ENCODE measurements around the gene SUN2. TPM values are rescaled to one million over a fixed set of nuclear protein-coding genes. Genes with fewer than 3 reads are reported as not detected.
A peak's percentile ranks its signal among the peaks of the same experiment; 100 is the strongest.

Gene SUN2
- total and polyA plus RNA-seq, 7 experiments from 2014 or later = 397 to 977 (median 558) TPM

DNA sequence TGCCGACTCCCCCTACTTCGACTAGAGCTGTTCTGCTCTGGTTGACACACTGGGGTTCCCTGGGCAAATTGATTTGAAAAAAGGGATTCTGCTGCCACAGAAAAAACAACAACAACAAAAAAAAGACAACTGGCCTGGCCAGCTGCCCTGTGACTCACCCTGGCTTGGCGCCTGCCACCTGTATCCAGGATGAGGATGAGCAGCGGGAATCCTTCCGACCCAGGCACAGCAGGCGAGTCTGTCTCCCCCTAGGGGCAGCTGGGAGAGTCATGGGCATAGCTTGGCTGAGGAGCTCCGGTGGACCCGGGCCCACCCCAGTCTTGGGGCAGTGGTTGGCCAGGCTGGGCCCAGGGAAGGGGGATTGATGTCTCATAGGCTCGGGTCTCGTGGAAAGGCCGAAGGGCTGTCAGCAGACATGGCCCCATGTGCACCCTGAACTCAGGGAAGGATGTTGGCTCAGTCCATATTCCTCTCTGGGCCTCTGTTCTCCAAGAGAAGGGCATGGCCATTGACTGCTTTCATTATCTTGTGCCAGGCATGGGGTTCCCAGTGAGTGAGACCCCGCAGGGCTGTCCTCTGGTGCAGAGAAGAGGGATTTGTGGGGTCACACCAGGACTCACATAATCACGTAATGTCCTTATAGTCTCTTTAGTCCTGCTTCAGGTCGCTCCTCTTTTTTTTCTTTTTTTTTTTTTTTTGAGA, 10.4 kb upstream of the SUN2 start:
- DNase-seq (peak in 6 of 9 donors; percentile 32 to 48 (median 38)), ATAC-seq (peak; percentile 69)
- ChIA-PET CTCF (interaction anchor here (0.7 to 1.9 kb wide), 15 partner anchors 9 to 462 kb away, joined by 3 to 12 read pairs (median 4); partner anchors contain the start of gene NPTXR), POLR2A (interaction anchor here (1.0 to 33.7 kb wide), 3 partner anchors 10 to 77 kb away, joined by 3 to 1007 read pairs (median 5); partner anchors contain the start of gene NPTXR)
- intact Hi-C loops (cut with micrococcal nuclease) = loop anchor here in 1 of 2 donors (1.0 to 5.0 kb wide), 5 partner anchors 8 to 236 kb away; no protein-coding TSS in a partner anchor
- no peaks in the 10 kb centered on the region for H3K9me3 ChIP-seq (ENCODE audit: control insufficient read depth in 2 of 3, low read length in 3 of 3)
- H3K9me3 Mint-ChIP-seq = peaks cover 0 to 3% (median 0%) of the 10 kb centered on the region in 11 donors
- H3K4me3 ChIP-seq (ENCODE audit: low read length) = no peak overlapping the region
- no peak overlapping the region for H3K27ac ChIP-seq (ENCODE audit: low read depth, low read length)
- no peaks in the 10 kb centered on the region for H3K4me1 ChIP-seq (ENCODE audit: control insufficient read depth in 2 of 2, insufficient read depth in 2 of 2, low read length in 2 of 2)
- H3K4me1 Mint-ChIP-seq = peaks cover 4 to 10% (median 9%) of the 10 kb centered on the region in 7 donors
- H3K36me3 Mint-ChIP-seq = no peaks in the 10 kb centered on the region
- no peak overlapping the region for H3K4me3 Mint-ChIP-seq
- no peaks in the 10 kb centered on the region for H3K36me3 ChIP-seq (ENCODE audit: control insufficient read depth in 2 of 3, insufficient read depth in 3 of 3, low read length in 3 of 3)
- no peaks in the 10 kb centered on the region for H3K27me3 ChIP-seq (ENCODE audit: control insufficient read depth in 2 of 2, insufficient read depth in 2 of 2, low read length in 2 of 2)
- peak overlapping the region in 5 of 9 donors; percentile 12 to 42 (median 19) for H3K27ac Mint-ChIP-seq
- no peaks in the 10 kb centered on the region for H3K27me3 Mint-ChIP-seq

DNA sequence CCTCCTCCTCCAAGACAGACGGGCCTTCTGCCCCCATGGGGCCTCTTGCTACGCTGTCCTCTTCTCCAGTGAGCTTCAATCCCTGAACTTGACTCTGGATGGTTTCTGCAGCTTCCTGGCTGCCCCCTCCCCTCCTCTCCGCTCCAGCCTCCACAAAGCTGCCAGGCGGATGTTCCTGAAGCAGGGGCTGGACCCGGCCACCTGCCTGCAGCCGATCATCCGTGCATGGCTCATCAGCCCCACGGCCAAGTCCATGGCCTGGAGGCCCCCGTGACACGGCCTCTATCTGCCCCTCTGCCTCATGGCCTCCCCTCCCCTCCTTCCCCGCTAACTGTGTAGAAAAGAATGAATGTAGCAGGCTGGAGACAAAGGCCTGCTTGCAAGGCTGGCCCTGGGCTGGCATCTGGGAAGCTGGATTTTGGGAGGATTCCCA, 6.8 kb upstream of the SUN2 start:
- DNase-seq (no peak), ATAC-seq (no peak)
- Histone ChIP-seq H3K4me3 (ENCODE audit: low read length) (no peak overlapping the region), H3K27ac (ENCODE audit: low read depth, low read length) (no peak overlapping the region), H3K9me3 (ENCODE audit: control insufficient read depth in 2 of 3, low read length in 3 of 3) (no peaks in the 10 kb centered on the region), H3K4me1 (ENCODE audit: control insufficient read depth in 2 of 2, insufficient read depth in 2 of 2, low read length in 2 of 2) (peaks cover 12 to 18% of the 10 kb centered on the region in 2 donors), H3K27me3 (ENCODE audit: control insufficient read depth in 2 of 2, insufficient read depth in 2 of 2, low read length in 2 of 2) (no peaks in the 10 kb centered on the region), H3K36me3 (ENCODE audit: control insufficient read depth in 2 of 3, insufficient read depth in 3 of 3, low read length in 3 of 3) (no peaks in the 10 kb centered on the region)
- intact Hi-C loops (cut with micrococcal nuclease) = no loop called here
- POLR2A ChIA-PET = interaction anchor here (33.7 kb wide), 1 partner anchor 23 kb away, joined by 1007 read pairs; no protein-coding TSS in a partner anchor
- Mint-ChIP-seq H3K36me3 (peaks cover 0 to 5% (median 0%) of the 10 kb centered on the region in 5 donors), H3K9me3 (peaks cover 0 to 2% (median 0%) of the 10 kb centered on the region in 11 donors), H3K4me1 (peaks cover 18 to 34% (median 24%) of the 10 kb centered on the region in 7 donors), H3K27ac (no peak overlapping the region), H3K27me3 (no peaks in the 10 kb centered on the region), H3K4me3 (no peak overlapping the region)
- CTCF ChIA-PET = interaction anchor here (1.2 to 2.0 kb wide), 3 partner anchors 27 to 30 kb away, joined by 3 to 5 read pairs (median 5); no protein-coding TSS in a partner anchor

DNA sequence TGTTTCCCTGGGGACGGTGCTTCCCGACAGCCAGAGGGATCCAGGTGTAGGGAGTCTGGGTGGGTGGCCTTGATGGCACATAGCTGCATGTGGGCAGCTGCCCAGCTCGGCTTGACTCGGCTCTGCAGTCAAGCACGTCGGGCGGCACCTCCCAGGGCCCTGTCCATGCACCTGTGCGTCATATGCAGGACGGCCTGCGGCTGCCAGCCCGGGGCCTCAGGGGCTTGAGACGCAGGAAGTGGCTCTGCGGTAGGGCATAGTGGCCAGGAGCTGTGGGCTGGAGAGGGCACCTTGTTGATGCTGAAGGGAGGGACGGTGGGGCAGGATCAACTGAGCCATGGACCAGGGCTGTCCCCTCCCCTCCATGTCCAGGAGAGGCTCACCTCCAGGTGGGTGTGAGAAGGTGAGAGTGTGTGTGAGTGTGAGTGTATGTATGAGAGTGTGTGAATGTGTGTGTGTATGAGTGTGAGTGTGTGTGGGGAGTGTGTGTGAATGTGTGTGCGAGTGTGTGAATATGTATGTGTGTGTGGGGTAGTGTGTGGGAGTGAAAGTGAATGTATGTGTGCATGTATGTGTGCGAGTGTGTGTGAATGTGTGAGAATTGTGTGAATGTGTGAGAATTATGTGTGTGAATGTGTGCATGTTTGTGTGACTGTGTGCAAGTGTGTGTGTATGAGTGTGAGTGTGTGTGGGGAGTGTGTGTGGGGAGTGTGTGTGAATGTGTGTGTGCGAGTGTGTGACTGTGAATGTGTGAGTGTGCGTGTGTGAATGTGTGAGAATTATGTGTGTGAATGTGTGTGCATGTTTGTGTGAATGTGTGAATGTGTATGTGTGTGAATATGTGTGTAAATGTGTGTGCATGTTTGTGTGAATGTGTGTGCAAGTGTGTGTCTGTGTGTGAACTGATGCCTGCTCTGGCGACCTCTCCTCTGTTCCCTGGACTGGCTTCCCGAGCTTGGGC, 5.7 kb upstream of the SUN2 start:
- no peak overlapping the region for H3K4me3 Mint-ChIP-seq
- peaks cover 0 to 2% (median 0%) of the 10 kb centered on the region in 11 donors for H3K9me3 Mint-ChIP-seq
- H3K27me3 ChIP-seq (ENCODE audit: control insufficient read depth in 2 of 2, insufficient read depth in 2 of 2, low read length in 2 of 2) = no peaks in the 10 kb centered on the region
- H3K27ac ChIP-seq (ENCODE audit: low read depth, low read length) = no peak overlapping the region
- peaks cover 22 to 44% (median 35%) of the 10 kb centered on the region in 7 donors for H3K4me1 Mint-ChIP-seq
- no peaks in the 10 kb centered on the region for H3K36me3 ChIP-seq (ENCODE audit: control insufficient read depth in 2 of 3, insufficient read depth in 3 of 3, low read length in 3 of 3)
- no peaks in the 10 kb centered on the region for H3K9me3 ChIP-seq (ENCODE audit: control insufficient read depth in 2 of 3, low read length in 3 of 3)
- no peak overlapping the region for H3K27ac Mint-ChIP-seq
- intact Hi-C loops (cut with micrococcal nuclease) = no loop called here
- no peaks in the 10 kb centered on the region for H3K27me3 Mint-ChIP-seq
- H3K36me3 Mint-ChIP-seq = peaks cover 0 to 8% (median 0%) of the 10 kb centered on the region in 5 donors
- DNase-seq (no peak), ATAC-seq (no peak)
- no peak overlapping the region for H3K4me3 ChIP-seq (ENCODE audit: low read length)
- POLR2A ChIA-PET = interaction anchor here (33.7 kb wide), 1 partner anchor 22 kb away, joined by 1007 read pairs; no protein-coding TSS in a partner anchor
- H3K4me1 ChIP-seq (ENCODE audit: control insufficient read depth in 2 of 2, insufficient read depth in 2 of 2, low read length in 2 of 2) = peaks cover 19 to 26% of the 10 kb centered on the region in 2 donors
- CTCF ChIA-PET = interaction anchor here (1.6 to 4.4 kb wide), 3 partner anchors 26 to 28 kb away, joined by 3 to 21 read pairs (median 5); no protein-coding TSS in a partner anchor

DNA sequence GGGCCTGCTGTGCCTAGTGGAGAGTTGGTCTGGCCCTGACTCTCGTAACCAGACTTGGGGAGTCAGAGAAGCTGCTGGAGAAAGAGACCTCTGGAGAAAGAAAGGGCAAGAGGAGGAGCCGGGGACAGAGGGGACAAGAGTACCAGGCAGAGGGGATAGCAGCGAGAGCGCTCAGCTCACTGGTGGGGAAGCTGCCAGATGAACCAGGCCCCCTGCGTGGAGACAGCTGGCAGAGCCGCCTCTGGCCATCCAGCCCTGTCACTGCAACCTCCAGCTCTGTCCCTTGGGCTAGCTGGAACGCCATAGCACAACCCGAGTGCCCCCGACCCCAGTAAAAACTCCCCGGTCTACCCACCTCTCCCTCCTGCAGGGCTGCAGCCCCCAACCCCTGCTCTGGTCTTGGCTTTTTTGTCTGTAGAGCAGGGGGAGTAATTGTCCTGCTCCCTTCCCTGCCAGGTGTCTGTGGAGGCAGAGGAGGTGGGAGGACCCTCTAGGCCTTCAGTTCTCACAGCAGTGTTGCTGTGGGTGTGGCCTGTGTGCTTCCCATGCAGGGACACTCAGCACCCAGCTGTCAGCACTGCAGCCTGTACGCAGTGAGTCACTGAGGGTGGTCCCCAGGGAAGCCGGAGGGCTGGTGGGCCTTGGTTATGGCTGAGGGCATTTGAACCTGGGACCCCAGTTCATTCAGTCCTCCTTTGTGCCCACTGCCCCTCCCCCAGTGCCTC, 4.8 kb upstream of the SUN2 start:
- no peaks in the 10 kb centered on the region for H3K9me3 ChIP-seq (ENCODE audit: control insufficient read depth in 2 of 3, low read length in 3 of 3)
- H3K36me3 ChIP-seq (ENCODE audit: control insufficient read depth in 2 of 3, insufficient read depth in 3 of 3, low read length in 3 of 3) = no peaks in the 10 kb centered on the region
- H3K27me3 ChIP-seq (ENCODE audit: control insufficient read depth in 2 of 2, insufficient read depth in 2 of 2, low read length in 2 of 2) = no peaks in the 10 kb centered on the region
- Mint-ChIP-seq H3K27ac (peak overlapping the region; percentile 19 to 99 (median 69)), H3K4me3 (no peak overlapping the region), H3K36me3 (peaks cover 0 to 8% (median 0%) of the 10 kb centered on the region in 5 donors), H3K27me3 (no peaks in the 10 kb centered on the region), H3K9me3 (peaks cover 0 to 2% (median 0%) of the 10 kb centered on the region in 11 donors), H3K4me1 (peaks cover 22 to 41% (median 35%) of the 10 kb centered on the region in 7 donors)
- ChIA-PET CTCF (interaction anchor here (0.9 to 4.4 kb wide), 4 partner anchors 7 to 36 kb away, joined by 3 to 21 read pairs (median 4); no protein-coding TSS in a partner anchor), POLR2A (interaction anchor here (33.7 kb wide), 1 partner anchor 21 kb away, joined by 1007 read pairs; no protein-coding TSS in a partner anchor)
- DNase-seq = no peak
- intact Hi-C loops (cut with micrococcal nuclease) = no loop called here
- peaks cover 19 to 26% of the 10 kb centered on the region in 2 donors for H3K4me1 ChIP-seq (ENCODE audit: control insufficient read depth in 2 of 2, insufficient read depth in 2 of 2, low read length in 2 of 2)
- no peak overlapping the region for H3K4me3 ChIP-seq (ENCODE audit: low read length)
- H3K27ac ChIP-seq (ENCODE audit: low read depth, low read length) = peak overlapping the region; percentile 77
- ATAC-seq = no peak

DNA sequence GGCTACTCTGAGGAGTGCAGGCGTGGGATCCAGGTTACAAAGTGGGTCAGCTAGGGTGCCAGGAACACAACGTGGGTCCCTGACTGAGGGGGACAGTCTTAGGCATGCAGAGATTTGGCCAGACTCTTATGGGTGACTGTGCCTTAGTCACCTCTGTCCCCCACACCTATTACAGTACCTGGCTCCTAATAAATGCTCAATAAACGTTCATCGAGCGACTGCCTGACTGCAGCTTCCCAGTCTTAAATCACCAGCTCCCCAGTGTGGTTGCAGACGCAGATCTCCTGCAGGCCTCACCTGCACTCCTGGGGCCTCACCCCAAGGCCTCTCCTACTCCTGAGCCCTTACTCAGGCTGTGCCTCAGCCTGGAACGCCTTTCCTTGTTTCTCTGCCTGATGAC, 3.2 kb upstream of the SUN2 start:
- H3K27me3 Mint-ChIP-seq = no peaks in the 10 kb centered on the region
- H3K36me3 Mint-ChIP-seq = peaks cover 0 to 19% (median 6%) of the 10 kb centered on the region in 5 donors
- CTCF ChIA-PET = interaction anchor here (0.7 to 4.4 kb wide), 11 partner anchors 9 to 84 kb away, joined by 3 to 21 read pairs (median 4); partner anchors contain the start of gene TOMM22
- H3K27me3 ChIP-seq (ENCODE audit: control insufficient read depth in 2 of 2, insufficient read depth in 2 of 2, low read length in 2 of 2) = no peaks in the 10 kb centered on the region
- H3K4me3 ChIP-seq (ENCODE audit: low read length) = no peak overlapping the region
- peak overlapping the region; percentile 83 to 99 (median 93) for H3K27ac Mint-ChIP-seq
- H3K9me3 Mint-ChIP-seq = peaks cover 0 to 2% (median 0%) of the 10 kb centered on the region in 11 donors
- H3K4me1 Mint-ChIP-seq = peaks cover 23 to 37% (median 35%) of the 10 kb centered on the region in 7 donors
- POLR2A ChIA-PET = interaction anchor here (0.6 to 33.7 kb wide), 9 partner anchors 10 to 1695 kb away, joined by 3 to 1007 read pairs (median 3); partner anchors contain the start of genes NPTXR and RPL3
- peaks cover 19 to 26% of the 10 kb centered on the region in 2 donors for H3K4me1 ChIP-seq (ENCODE audit: control insufficient read depth in 2 of 2, insufficient read depth in 2 of 2, low read length in 2 of 2)
- H3K27ac ChIP-seq (ENCODE audit: low read depth, low read length) = peak overlapping the region; percentile 77
- intact Hi-C loops (cut with micrococcal nuclease) = loop anchor here (2.0 to 10.0 kb wide), 6 partner anchors 14 to 558 kb away; partner anchors contain the start of genes RPL3 (in 2 of the 2), DDX17 (in 1 of the 2), DMC1 (in 1 of the 2) and NPTXR (in 1 of the 2)
- ATAC-seq = no peak
- peak overlapping the region; percentile 58 to 92 (median 78) for H3K4me3 Mint-ChIP-seq
- no peak for DNase-seq
- no peaks in the 10 kb centered on the region for H3K9me3 ChIP-seq (ENCODE audit: control insufficient read depth in 2 of 3, low read length in 3 of 3)
- H3K36me3 ChIP-seq (ENCODE audit: control insufficient read depth in 2 of 3, insufficient read depth in 3 of 3, low read length in 3 of 3) = peaks cover 0 to 3% (median 0%) of the 10 kb centered on the region in 3 experiments
